Colonic mucosa (tissue), 4 donors: ENCODE data around the gene NRM. TPM values are rescaled to one million over a fixed set of nuclear protein-coding genes. Genes with fewer than 3 reads are reported as not detected.
A peak's percentile ranks its signal among the peaks of the same experiment; 100 is the strongest.

ENCODE experiments used
- DNase-seq: peaks from one replicate; pipeline ENCODE4 v3.0.0-alpha.2; 2020
- H3K27ac ChIP-seq: fragments of 200-600 bp; one replicate; pipeline ENCODE4 v1.8.0; 2021
- H3K27me3 ChIP-seq: fragments of 200-600 bp; one replicate; pipeline ENCODE4 v1.8.0; 2021
- H3K36me3 ChIP-seq: fragments of 200-600 bp; one replicate; pipeline ENCODE4 v1.8.0; 2021
- H3K4me1 ChIP-seq: fragments of 200-600 bp; one replicate; pipeline ENCODE4 v1.8.0; 2021; ENCODE audit warnings: mild to moderate bottlenecking
- H3K4me3 ChIP-seq: fragments of 200-600 bp; one replicate; pipeline ENCODE4 v1.8.0; 2021
- H3K9ac ChIP-seq, 2 donors: one replicate each; pipeline ENCODE4 v1.7.0; 2013; ENCODE audit warnings: control low read depth in 2 of 2, low read depth in 2 of 2, low read length in 2 of 2
- H3K9me3 ChIP-seq: fragments of 200-600 bp; one replicate; pipeline ENCODE4 v1.8.0; 2021
- intact Hi-C: fragments of 100-400 bp; cut with DNase I; formaldehyde crosslinking; loops from one replicate; pipeline ENCODE4 v1.14.1; 2022
- total RNA-seq, 2 donors: library from RNA; stranded (reverse); fragmentation: NEBNext Ultra II Directional in 1 of 2; extraction: Animal tissue kit (Norgen Biotek cat#: 25700) in 1 of 2; gene quantifications; one replicate each; pipeline ENCODE4 v1.2.1, GENCODE V29; 2021
- TF ChIP-seq, protein P1 (sequence below): fragments of 200-600 bp; IDR thresholded peaks from one replicate; pipeline ENCODE4 v1.8.0; 2022; ENCODE audit warnings: antibody characterized with exemption, mild to moderate bottlenecking
- donor health status: healthy.
- donor health status: DM: no; HTN: no; CAD: no.
- donor health status: DM: no; HTN: no; CAD: no.

Gene NRM
- total RNA-seq, 2 donors from 2014 or later: 7.4 to 19.2 TPM

DNA sequence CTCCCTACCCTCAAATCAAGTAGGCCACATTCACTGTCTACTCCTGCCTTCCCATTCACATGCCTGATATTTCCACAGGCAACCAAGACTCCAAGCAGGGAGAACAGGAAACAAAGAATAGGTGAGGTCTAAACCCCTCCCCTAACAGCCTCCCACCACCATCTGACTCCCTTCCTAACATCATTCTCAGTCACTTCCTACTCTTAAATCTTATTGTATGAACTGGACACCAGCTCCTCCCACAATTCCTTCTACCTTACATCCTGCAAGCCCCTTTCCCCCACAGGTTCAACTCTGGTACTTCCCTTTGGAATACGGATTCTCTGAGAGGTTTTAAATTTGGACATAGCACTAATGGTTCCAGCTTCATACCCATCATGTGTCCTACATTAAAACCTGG is 44.8 kb downstream of the NRM start:
- H3K27me3 ChIP-seq: no peaks in the 10 kb centered on the region
- H3K4me3 ChIP-seq: no peak overlapping the region
- peak overlapping the region in 1 of 2 donors; percentile 95 for H3K9ac ChIP-seq
- TF ChIP-seq, protein P1, sequence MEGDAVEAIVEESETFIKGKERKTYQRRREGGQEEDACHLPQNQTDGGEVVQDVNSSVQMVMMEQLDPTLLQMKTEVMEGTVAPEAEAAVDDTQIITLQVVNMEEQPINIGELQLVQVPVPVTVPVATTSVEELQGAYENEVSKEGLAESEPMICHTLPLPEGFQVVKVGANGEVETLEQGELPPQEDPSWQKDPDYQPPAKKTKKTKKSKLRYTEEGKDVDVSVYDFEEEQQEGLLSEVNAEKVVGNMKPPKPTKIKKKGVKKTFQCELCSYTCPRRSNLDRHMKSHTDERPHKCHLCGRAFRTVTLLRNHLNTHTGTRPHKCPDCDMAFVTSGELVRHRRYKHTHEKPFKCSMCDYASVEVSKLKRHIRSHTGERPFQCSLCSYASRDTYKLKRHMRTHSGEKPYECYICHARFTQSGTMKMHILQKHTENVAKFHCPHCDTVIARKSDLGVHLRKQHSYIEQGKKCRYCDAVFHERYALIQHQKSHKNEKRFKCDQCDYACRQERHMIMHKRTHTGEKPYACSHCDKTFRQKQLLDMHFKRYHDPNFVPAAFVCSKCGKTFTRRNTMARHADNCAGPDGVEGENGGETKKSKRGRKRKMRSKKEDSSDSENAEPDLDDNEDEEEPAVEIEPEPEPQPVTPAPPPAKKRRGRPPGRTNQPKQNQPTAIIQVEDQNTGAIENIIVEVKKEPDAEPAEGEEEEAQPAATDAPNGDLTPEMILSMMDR: no peak
- H3K9me3 ChIP-seq: no peaks in the 10 kb centered on the region
- intact Hi-C loops: no loop called here
- H3K27ac ChIP-seq: no peak overlapping the region
- peaks cover 10% of the 10 kb centered on the region for H3K4me1 ChIP-seq
- no peak for DNase-seq
- H3K36me3 ChIP-seq: peaks cover 4% of the 10 kb centered on the region

DNA sequence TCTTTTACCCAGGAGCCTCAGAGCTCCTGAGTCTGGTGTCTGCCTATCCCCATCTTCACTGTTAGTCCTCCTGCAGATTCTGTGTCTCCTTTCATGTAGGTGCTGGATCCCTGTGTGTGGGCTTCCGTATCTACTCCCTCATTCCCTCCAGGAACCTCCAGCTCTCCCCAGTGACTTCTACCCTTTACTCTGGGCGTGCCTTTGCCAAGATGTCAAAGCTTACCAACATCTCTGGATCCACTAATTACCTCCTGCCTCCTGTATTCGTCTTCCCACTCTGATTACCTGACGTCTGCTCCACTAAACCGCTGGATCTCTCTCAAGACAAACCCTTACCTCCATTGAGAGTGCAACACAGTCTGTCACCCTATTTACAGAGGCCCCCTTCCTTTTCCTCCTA is 46.0 kb downstream of the NRM start:
- peaks cover 4% of the 10 kb centered on the region for H3K36me3 ChIP-seq
- no peaks in the 10 kb centered on the region for H3K27me3 ChIP-seq
- peaks cover 10% of the 10 kb centered on the region for H3K4me1 ChIP-seq
- no peaks in the 10 kb centered on the region for H3K9me3 ChIP-seq
- DNase-seq: no peak
- no peak overlapping the region for H3K4me3 ChIP-seq
- H3K9ac ChIP-seq: peak overlapping the region in 1 of 2 donors; percentile 54
- no peak overlapping the region for H3K27ac ChIP-seq
- intact Hi-C loops: no loop called here
- TF ChIP-seq, protein P1: no peak

DNA sequence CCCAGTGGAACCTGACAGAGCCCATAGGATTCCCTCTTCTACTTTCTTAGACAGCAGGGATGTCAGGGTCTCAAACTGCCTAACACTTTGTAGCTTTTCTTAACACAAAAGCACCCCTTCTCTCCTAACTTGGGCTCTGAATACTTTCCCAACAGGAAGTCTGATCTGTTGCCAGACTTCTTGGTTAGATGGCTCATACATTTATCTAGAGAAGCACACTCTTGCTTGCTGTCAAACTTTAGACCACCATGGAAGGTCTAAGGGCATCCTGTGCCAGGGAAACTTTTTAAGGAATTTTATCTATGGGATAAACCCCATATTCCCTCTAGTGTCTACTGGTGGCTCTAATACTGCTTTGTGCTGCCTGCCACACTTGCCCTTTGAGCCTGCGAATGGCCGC is 47.1 kb downstream of the NRM start:
- no peak overlapping the region for H3K27ac ChIP-seq
- DNase-seq: no peak
- TF ChIP-seq, protein P1: no peak
- peaks cover 4% of the 10 kb centered on the region for H3K36me3 ChIP-seq
- intact Hi-C loops: no loop called here
- H3K9ac ChIP-seq: no peak overlapping the region
- H3K4me3 ChIP-seq: no peak overlapping the region
- no peaks in the 10 kb centered on the region for H3K27me3 ChIP-seq
- no peaks in the 10 kb centered on the region for H3K9me3 ChIP-seq
- H3K4me1 ChIP-seq: peaks cover 6% of the 10 kb centered on the region

DNA sequence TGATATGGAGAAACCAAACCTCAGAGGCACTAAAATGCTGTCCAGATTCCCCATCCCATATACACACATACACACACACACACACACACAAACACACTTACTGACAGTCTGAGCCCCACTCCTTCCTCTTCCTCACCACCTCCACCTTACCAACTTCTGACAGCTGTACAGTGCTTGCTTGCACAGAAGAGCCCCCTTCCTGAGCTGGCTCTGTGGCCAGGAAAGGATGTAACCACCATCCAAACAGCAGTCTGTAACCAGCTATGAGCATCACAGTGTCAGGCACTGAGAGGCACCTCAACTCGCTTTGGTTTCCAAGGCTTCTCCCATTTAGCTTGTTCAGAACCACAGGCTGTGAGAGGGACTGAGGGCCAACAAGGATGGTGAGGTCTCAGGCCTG is 49.7 kb downstream of the NRM start:
- Histone ChIP-seq H3K36me3 (peaks cover 4% of the 10 kb centered on the region), H3K4me1 (peaks cover 6% of the 10 kb centered on the region), H3K4me3 (no peak overlapping the region), H3K27ac (no peak overlapping the region), H3K27me3 (no peaks in the 10 kb centered on the region), H3K9me3 (no peaks in the 10 kb centered on the region), H3K9ac (no peak overlapping the region)
- no peak for DNase-seq
- TF ChIP-seq, protein P1: no peak
- intact Hi-C loops: no loop called here

DNA sequence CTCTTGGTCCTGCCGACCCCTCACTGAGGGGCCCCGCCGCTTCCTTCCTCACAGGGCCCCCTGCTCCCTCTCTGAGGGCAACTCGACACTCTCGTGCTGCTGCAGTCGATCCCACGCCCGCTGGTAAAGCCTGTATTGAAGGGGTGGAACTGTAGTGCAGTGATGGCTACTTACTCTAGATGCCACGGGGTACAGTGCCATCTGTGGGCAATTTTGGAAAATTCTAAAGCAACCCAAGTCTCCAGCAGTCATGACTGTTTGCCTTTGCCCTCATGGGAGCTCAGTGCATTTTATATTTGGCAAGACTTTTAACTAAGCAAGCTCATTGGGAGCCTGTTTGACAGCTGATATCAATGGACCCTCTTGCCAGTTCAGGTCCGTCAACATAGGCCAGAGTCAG is 50.3 kb downstream of the NRM start:
- TF ChIP-seq, protein P1: no peak
- Histone ChIP-seq H3K9me3 (no peaks in the 10 kb centered on the region), H3K27me3 (no peaks in the 10 kb centered on the region), H3K4me1 (peaks cover 6% of the 10 kb centered on the region), H3K4me3 (no peak overlapping the region), H3K36me3 (peaks cover 4% of the 10 kb centered on the region), H3K9ac (no peak overlapping the region), H3K27ac (no peak overlapping the region)
- DNase-seq: no peak
- intact Hi-C loops: no loop called here

Other genes with a start within 250 kb of the NRM start
- gene HLA-E, start 201.5 kb downstream of the NRM start, total RNA-seq: 100 to 1,000 TPM; 208 to 471 TPM
- gene GNL1, start 134.5 kb downstream of the NRM start, total RNA-seq: 10 to 100 TPM; 42.2 to 49.3 TPM
- 1 to 10 TPM; 3.9 to 7.2 TPM for gene PRR3, start 133.7 kb downstream of the NRM start, total RNA-seq
- gene ABCF1, start 119.5 kb downstream of the NRM start, total RNA-seq: 10 to 100 TPM; 43.6 to 61.3 TPM
- 10 to 100 TPM; 46.9 to 78.2 TPM for gene PPP1R10, start 73.7 kb downstream of the NRM start, total RNA-seq
- 10 to 100 TPM; 63.6 to 70.3 TPM for gene MRPS18B, start 73.1 kb downstream of the NRM start, total RNA-seq
- gene ATAT1, start 64.1 kb downstream of the NRM start, total RNA-seq: 10 to 100 TPM; 11.5 to 15.9 TPM
- 10 to 100 TPM; 71.3 to 83.3 TPM for gene C6orf136, start 43.9 kb downstream of the NRM start, total RNA-seq
- gene DHX16, start 18.0 kb downstream of the NRM start, total RNA-seq: 10 to 100 TPM; 25.9 to 35.1 TPM
- 10 to 100 TPM in 1 of 2 donors, 1 to 10 TPM in 1; 8.3 to 22.8 TPM for gene PPP1R18, start 4.3 kb downstream of the NRM start, total RNA-seq
- gene MDC1, start 26.3 kb upstream of the NRM start, total RNA-seq: 10 to 100 TPM; 14.0 to 59.0 TPM
- gene TUBB, start 29.4 kb upstream of the NRM start, total RNA-seq: 100 to 1,000 TPM; 213 to 605 TPM
- 100 to 1,000 TPM; 130 to 158 TPM for gene FLOT1, start 51.7 kb upstream of the NRM start, total RNA-seq
- gene IER3, start 53.6 kb upstream of the NRM start, total RNA-seq: 10 to 100 TPM; 47.2 to 92.8 TPM
- 100 to 1,000 TPM; 261 to 267 TPM for gene DDR1, start 193.5 kb upstream of the NRM start, total RNA-seq
- gene GTF2H4, start 217.2 kb upstream of the NRM start, total RNA-seq: 10 to 100 TPM; 15.8 to 25.7 TPM
- gene VARS2, start 223.3 kb upstream of the NRM start, total RNA-seq: 10 to 100 TPM; 27.5 to 55.6 TPM
- gene SFTA2, start 241.2 kb upstream of the NRM start, total RNA-seq: 1 to 10 TPM in 1 of 2 donors, not detected in 1; 1.3 TPM
- gene MUCL3, start 250.0 kb upstream of the NRM start, total RNA-seq: under 1 TPM in 1 of 2 donors, not detected in 1; 0.30 TPM